Neuronal stem cell (in vitro differentiated cells): ENCODE results near the gene ENOX1.

Experiments
- DNase-seq: peaks from one replicate; pipeline ENCODE4 v3.0.0-alpha.2; 2013; ENCODE audit warnings: low spot score
- H2AFZ ChIP-seq: one replicate; pipeline ENCODE4 v1.6.1; 2013; ENCODE audit warnings: mild to moderate bottlenecking, low read length, inconsistent platforms
- H2AK5ac ChIP-seq: 2 replicates; pipeline ENCODE4 v1.6.1; 2013; ENCODE audit warnings: low read depth, mild to moderate bottlenecking, inconsistent platforms, low read length, moderate library complexity, mixed read lengths
- H2BK120ac ChIP-seq: 2 replicates; pipeline ENCODE4 v1.6.1; 2013; ENCODE audit warnings: low read depth, mild to moderate bottlenecking, inconsistent platforms, low read length, moderate library complexity, mixed read lengths
- H2BK12ac ChIP-seq: one replicate; pipeline ENCODE4 v1.6.1; 2013; ENCODE audit warnings: low read length, inconsistent platforms
- H2BK15ac ChIP-seq: 2 replicates; pipeline ENCODE4 v1.6.1; 2013; ENCODE audit warnings: mild to moderate bottlenecking, low read length, inconsistent platforms, mixed read lengths
- H2BK5ac ChIP-seq: one replicate; pipeline ENCODE4 v1.6.1; 2013; ENCODE audit warnings: inconsistent platforms, mild to moderate bottlenecking, low read length, moderate library complexity
- H3K14ac ChIP-seq: one replicate; pipeline ENCODE4 v1.6.1; 2013; ENCODE audit warnings: low read length, inconsistent platforms
- H3K18ac ChIP-seq: 2 replicates; pipeline ENCODE4 v1.6.1; 2013; ENCODE audit warnings: low read length, inconsistent platforms
- H3K23ac ChIP-seq: 2 replicates; pipeline ENCODE4 v1.6.1; 2013; ENCODE audit warnings: low read depth, mild to moderate bottlenecking, mixed read lengths, low read length, inconsistent platforms; ENCODE audit not compliant: poor library complexity
- H3K27ac ChIP-seq: replicated peaks from 3 replicates; pipeline ENCODE4 v1.5.1; 2013; ENCODE audit warnings: low read length, inconsistent platforms
- H3K27me3 ChIP-seq, 3 experiments: 2 replicates each; pipeline ENCODE4 v1.6.1; 2013; ENCODE audit warnings: low read length in 3 of 3, mild to moderate bottlenecking in 2 of 3, inconsistent platforms in 1 of 3, low read depth in 1 of 3, mixed read lengths in 1 of 3, moderate library complexity in 1 of 3; ENCODE audit not compliant: control insufficient read depth in 3 of 3, insufficient read depth in 3 of 3
- H3K36me3 ChIP-seq, 2 donors: replicated peaks in 1 of 2; 2 replicates each; pipeline ENCODE4 v1.6.1; 2013; ENCODE audit warnings: low read length in 2 of 2; ENCODE audit not compliant: control insufficient read depth in 2 of 2, insufficient read depth in 2 of 2
- H3K4ac ChIP-seq: 2 replicates; pipeline ENCODE4 v1.6.1; 2013; ENCODE audit warnings: inconsistent platforms, mild to moderate bottlenecking, low read length, moderate library complexity
- H3K4me1 ChIP-seq, 2 donors: 1 replicate in 1 of 2; 2 replicates in 1 of 2; pipeline ENCODE4 v1.6.1; 2013; ENCODE audit warnings: low read length in 2 of 2, low read depth in 1 of 2; ENCODE audit not compliant: control insufficient read depth in 2 of 2, insufficient read depth in 1 of 2
- H3K4me2 ChIP-seq: one replicate; pipeline ENCODE4 v1.6.1; 2013; ENCODE audit warnings: mild to moderate bottlenecking, low read length, inconsistent platforms; ENCODE audit not compliant: insufficient read depth, poor library complexity, severe bottlenecking
- H3K4me3 ChIP-seq, 2 donors: 2 replicates each; pipeline ENCODE4 v1.5.1; 2013; ENCODE audit warnings: low read length in 2 of 2, mild to moderate bottlenecking in 2 of 2, inconsistent platforms in 1 of 2, moderate library complexity in 1 of 2
- H3K79me1 ChIP-seq: one replicate; pipeline ENCODE4 v1.6.1; 2013; ENCODE audit warnings: low read depth, mild to moderate bottlenecking, inconsistent platforms, low read length, moderate library complexity
- H3K9ac ChIP-seq: one replicate; pipeline ENCODE4 v1.6.1; 2013; ENCODE audit warnings: mild to moderate bottlenecking, low read depth, low read length, inconsistent platforms; ENCODE audit not compliant: poor library complexity
- H3K9me3 ChIP-seq, 2 donors: replicated peaks in 1 of 2; 2 replicates each; pipeline versions ENCODE3 to v1.6.1; 2013; ENCODE audit warnings: low read length in 2 of 2, mild to moderate bottlenecking in 2 of 2, inconsistent platforms in 1 of 2, low read depth in 1 of 2, mixed read lengths in 1 of 2, moderate library complexity in 1 of 2; ENCODE audit not compliant: control insufficient read depth in 2 of 2, insufficient read depth in 1 of 2
- H4K8ac ChIP-seq: one replicate; pipeline ENCODE4 v1.6.1; 2013; ENCODE audit warnings: low read depth, mild to moderate bottlenecking, inconsistent platforms, low read length, moderate library complexity
- H4K91ac ChIP-seq: one replicate; pipeline ENCODE4 v1.6.1; 2013; ENCODE audit warnings: low read length, low read depth, mild to moderate bottlenecking, inconsistent platforms; ENCODE audit not compliant: poor library complexity
- WGBS, 2 donors: extraction: QIAGEN DNeasy Blood & Tissue Kit; methylation state at CpG; one replicate each; pipeline ENCODE4 v1.1.7; 2013; ENCODE audit warnings: missing lambda C conversion rate in 2 of 2, mixed read lengths in 1 of 2; ENCODE audit not compliant: insufficient read length in 2 of 2, insufficient replicate concordance in 1 of 2; ENCODE audit errors: extremely low coverage in 2 of 2; 5-methylcytosine and 5-hydroxymethylcytosine counted together

ENOX1 gene

DNA sequence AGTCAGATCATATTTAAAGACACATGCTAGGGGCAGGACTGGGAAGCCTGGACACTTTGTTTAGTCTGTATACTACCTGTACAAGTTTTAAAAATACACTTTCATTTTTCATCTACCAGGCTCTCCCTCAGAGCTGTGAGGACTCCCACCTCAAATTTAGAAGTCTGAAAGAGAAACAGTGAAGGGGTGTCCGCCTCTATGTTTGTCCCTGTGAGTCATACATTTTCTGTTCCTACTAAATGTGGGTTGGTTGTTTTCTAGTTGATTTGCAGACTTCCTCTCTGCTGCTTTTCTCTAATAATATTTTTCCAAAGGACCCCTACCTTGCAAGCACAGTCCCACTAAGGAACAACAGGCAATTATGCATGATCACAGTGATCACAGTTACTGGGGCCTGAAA lies 110.5 kb downstream of the ENOX1 start:
- Histone ChIP-seq H2BK5ac (no peak overlapping the region), H3K18ac (no peak overlapping the region), H4K8ac (no peak overlapping the region), H3K9ac (no peak overlapping the region), H3K4me3 (no peak overlapping the region), H3K27me3 (no peaks in the 10 kb centered on the region), H3K23ac (no peak overlapping the region), H3K4ac (no peak overlapping the region), H3K9me3 (no peaks in the 10 kb centered on the region), H2BK120ac (no peak overlapping the region), H3K79me1 (no peaks in the 10 kb centered on the region), H2BK15ac (no peak overlapping the region), H3K4me2 (no peak overlapping the region), H4K91ac (no peak overlapping the region), H2AFZ (no peak overlapping the region), H2AK5ac (no peak overlapping the region), H3K4me1 (peaks cover 3 to 6% of the 10 kb centered on the region in 2 donors), H3K14ac (no peak overlapping the region), H2BK12ac (no peak overlapping the region), H3K36me3 (no peaks in the 10 kb centered on the region), H3K27ac (no peak overlapping the region)
- no CpG with 5 or more reads among the region's 1 CpG for WGBS, 2 donors
- DNase-seq, result no peak

DNA sequence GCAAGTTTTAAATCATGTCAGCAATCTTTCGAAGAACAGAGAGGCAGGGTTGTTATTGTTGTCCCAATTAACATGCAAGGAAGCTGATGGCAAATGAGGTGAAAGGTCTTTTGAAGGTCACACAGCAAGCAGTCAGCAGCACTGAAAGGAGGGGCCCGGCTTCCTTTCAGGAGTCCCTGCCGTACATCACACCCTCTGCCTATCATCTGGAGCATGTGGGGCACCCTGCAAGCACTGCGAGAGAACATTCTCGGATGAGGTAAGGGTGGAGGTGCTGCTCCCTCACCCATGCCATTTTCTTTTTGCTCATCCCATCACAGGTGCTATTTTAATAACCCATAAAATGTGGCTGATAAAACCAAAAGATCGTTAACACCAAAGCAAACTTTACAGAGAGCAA lies 111.2 kb downstream of the ENOX1 start:
- H3K27me3 ChIP-seq, result no peaks in the 10 kb centered on the region
- H2BK5ac ChIP-seq, result no peak overlapping the region
- H3K9me3 ChIP-seq, result no peaks in the 10 kb centered on the region
- H2AK5ac ChIP-seq, result no peak overlapping the region
- H2BK12ac ChIP-seq, result no peak overlapping the region
- no peaks in the 10 kb centered on the region for H3K79me1 ChIP-seq
- H3K4me2 ChIP-seq, result no peak overlapping the region
- no CpG with 5 or more reads among the region's 6 CpGs for WGBS, 2 donors
- no peak overlapping the region for H4K8ac ChIP-seq
- H3K4me1 ChIP-seq, result peaks cover 3 to 6% of the 10 kb centered on the region in 2 donors
- no peak overlapping the region for H3K14ac ChIP-seq
- H4K91ac ChIP-seq, result no peak overlapping the region
- H2AFZ ChIP-seq, result no peak overlapping the region
- no peak for DNase-seq
- no peak overlapping the region for H2BK120ac ChIP-seq
- H3K18ac ChIP-seq, result no peak overlapping the region
- no peaks in the 10 kb centered on the region for H3K36me3 ChIP-seq
- H2BK15ac ChIP-seq, result no peak overlapping the region
- H3K27ac ChIP-seq, result no peak overlapping the region
- no peak overlapping the region for H3K4ac ChIP-seq
- no peak overlapping the region for H3K23ac ChIP-seq
- H3K9ac ChIP-seq, result no peak overlapping the region
- H3K4me3 ChIP-seq, result no peak overlapping the region

DNA sequence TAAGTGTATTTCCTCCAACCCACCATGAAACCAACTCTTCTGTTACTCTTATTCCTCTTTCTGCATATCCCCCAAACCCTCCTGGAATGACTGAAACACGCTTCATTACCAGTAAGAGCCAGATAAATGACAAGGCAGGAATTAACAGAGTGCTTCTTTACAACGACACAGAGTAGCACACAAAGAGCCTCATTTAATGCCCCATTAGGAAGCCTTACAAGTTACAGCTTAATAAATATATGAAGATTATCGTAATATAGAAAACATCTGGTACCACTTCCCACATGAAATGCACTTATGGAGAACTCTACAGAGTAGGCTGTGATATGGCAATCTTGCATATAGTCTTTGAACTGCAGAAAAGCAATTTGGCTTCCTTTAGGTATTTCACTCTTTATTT lies 116.8 kb downstream of the ENOX1 start:
- H2AK5ac ChIP-seq, result no peak overlapping the region
- no peaks in the 10 kb centered on the region for H3K79me1 ChIP-seq
- no peak for DNase-seq
- H3K4me2 ChIP-seq, result no peak overlapping the region
- peaks cover 7 to 19% of the 10 kb centered on the region in 2 donors for H3K4me1 ChIP-seq
- no peaks in the 10 kb centered on the region for H3K36me3 ChIP-seq
- H3K27me3 ChIP-seq, result no peaks in the 10 kb centered on the region
- H2BK12ac ChIP-seq, result no peak overlapping the region
- H3K4me3 ChIP-seq, result no peak overlapping the region
- H4K8ac ChIP-seq, result no peak overlapping the region
- no peaks in the 10 kb centered on the region for H3K9me3 ChIP-seq
- no peak overlapping the region for H2BK120ac ChIP-seq
- H3K18ac ChIP-seq, result no peak overlapping the region
- WGBS, 2 donors, result no CpG with 5 or more reads among the region's 3 CpGs
- no peak overlapping the region for H3K27ac ChIP-seq
- no peak overlapping the region for H2BK15ac ChIP-seq
- H3K14ac ChIP-seq, result no peak overlapping the region
- H4K91ac ChIP-seq, result no peak overlapping the region
- H2BK5ac ChIP-seq, result no peak overlapping the region
- no peak overlapping the region for H2AFZ ChIP-seq
- H3K23ac ChIP-seq, result no peak overlapping the region
- no peak overlapping the region for H3K4ac ChIP-seq
- H3K9ac ChIP-seq, result no peak overlapping the region

DNA sequence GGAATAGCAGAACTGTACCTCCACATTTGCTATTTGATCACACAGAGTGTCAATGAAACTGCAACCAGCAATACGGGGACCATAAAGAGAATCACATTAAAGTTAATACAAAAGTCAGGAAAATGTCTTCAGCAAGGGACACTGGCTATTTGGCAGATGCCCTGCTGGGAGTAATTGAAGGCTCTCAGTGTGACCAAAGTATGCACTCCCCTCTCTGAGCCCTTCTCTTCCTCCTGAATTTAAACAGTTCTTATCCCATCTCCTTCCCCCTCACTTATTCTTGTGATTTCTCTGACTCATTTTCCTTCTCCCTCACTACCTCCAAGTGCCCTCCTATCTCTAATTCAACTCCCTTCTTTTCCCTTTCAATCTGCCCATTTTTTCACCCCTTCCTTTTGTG lies 117.7 kb downstream of the ENOX1 start:
- Histone ChIP-seq H3K4me2 (no peak overlapping the region), H3K9ac (no peak overlapping the region), H3K4ac (no peak overlapping the region), H2BK15ac (no peak overlapping the region), H3K27me3 (no peaks in the 10 kb centered on the region), H2BK12ac (no peak overlapping the region), H3K79me1 (no peaks in the 10 kb centered on the region), H3K23ac (no peak overlapping the region), H3K18ac (no peak overlapping the region), H2AFZ (no peak overlapping the region), H3K27ac (no peak overlapping the region), H3K9me3 (no peaks in the 10 kb centered on the region), H4K91ac (no peak overlapping the region), H2BK120ac (no peak overlapping the region), H3K36me3 (no peaks in the 10 kb centered on the region), H3K14ac (no peak overlapping the region), H3K4me3 (no peak overlapping the region), H4K8ac (no peak overlapping the region), H2AK5ac (no peak overlapping the region), H3K4me1 (peaks cover 9 to 24% of the 10 kb centered on the region in 2 donors), H2BK5ac (no peak overlapping the region)
- no CpG with 5 or more reads among the region's 1 CpG for WGBS, 2 donors
- DNase-seq, result no peak
